PFSK-1 (cell line): ENCODE measurements around the gene PAF1.

ENCODE experiments used
- POLR2AphosphoS5 ChIP-seq: IDR thresholded peaks from 2 replicates; pipeline ENCODE4 v1.6.1; 2012; ENCODE audit warnings: low read depth, mild to moderate bottlenecking, control low read depth, low read length, moderate library complexity
- SIN3A ChIP-seq: IDR thresholded peaks from 2 replicates; pipeline ENCODE4 v1.6.1; 2012; ENCODE audit warnings: mild to moderate bottlenecking, low read length, moderate library complexity, borderline replicate concordance; ENCODE audit not compliant: insufficient read depth

DNA sequence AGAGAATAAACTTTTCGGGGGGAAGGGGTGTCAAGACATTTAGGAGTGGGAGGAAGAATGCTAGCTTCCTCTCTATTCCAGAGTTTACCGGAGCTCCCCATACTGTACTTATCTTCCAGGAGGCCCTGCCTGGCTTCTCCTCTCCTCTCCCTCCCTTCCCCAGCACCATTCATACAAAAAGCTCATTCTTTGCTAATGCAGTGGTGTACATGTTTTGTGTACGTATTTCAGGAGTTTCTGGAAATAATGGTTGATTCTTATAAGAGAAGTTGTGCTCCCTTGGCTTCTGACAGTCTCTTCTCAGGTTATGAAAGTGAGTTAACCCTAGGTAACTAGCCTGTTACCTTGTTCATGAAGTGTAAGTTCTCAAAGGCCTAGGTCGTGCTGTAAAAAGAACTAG is 41.6 kb downstream of the PAF1 start:
- TF ChIP-seq POLR2AphosphoS5: no peak
- TF ChIP-seq SIN3A: no peak
